ENCODE results near the gene SMAD4. TPM values are rescaled to one million over a fixed set of nuclear protein-coding genes. Genes with fewer than 3 reads are reported as not detected.

SMAD4 gene
- total RNA-seq, 4 donors from 2014 or later, result 113 to 168 (median 130) TPM

DNA sequence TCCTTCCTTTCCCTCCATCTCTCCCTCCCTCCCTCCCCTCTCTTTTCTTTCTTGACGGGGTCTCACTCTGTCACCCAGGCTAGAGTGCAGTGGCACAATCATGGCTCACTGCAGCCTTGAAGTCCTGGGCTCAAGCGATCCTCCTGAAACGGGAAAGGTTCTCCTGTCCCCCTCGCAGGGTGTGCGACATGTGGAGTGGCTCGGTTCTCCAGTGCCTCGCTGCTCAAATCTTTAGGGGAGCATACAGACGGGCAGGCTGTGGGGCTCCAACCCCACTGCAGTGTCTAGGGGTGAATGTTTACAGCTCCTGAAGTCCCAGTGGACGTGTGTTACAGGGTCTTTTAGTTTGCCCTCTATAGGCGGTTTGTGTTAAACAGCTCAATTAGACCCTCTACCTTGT lies 93.5 kb downstream of the SMAD4 start:
- WGBS, result 93% methylated on average over 10 of the region's 10 CpGs

DNA sequence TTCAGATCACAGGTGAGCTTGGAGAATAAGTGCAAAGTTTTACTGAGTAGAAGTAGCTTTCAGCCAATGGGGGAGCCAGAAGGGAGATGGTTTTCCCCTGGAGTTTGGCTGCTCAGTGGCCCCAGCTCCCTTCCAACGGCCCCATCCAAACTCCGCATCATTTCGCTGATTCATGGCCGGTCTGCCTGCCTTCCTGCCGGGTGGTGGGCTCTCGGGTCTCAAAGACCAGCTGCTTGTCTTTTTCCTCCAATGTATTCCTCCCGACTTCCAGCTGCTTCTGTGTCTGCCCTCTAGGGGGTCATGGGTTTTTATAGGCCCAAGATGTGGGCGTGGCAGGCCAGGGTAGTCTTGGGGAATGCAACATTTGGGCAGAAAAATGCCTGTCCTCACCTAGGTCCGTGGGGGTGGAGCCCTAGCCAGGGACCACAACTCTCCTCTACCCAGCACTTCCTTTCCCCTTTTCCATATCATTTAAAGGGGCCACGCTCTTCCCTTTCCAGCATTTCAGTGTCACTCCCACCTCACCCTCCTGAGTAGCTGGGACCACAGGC lies 94.0 kb downstream of the SMAD4 start:
- no peak overlapping the region for H3K27ac ChIP-seq (replicated peaks in 1 of 4)
- no peaks in the 10 kb centered on the region for H3K27me3 ChIP-seq
- intact Hi-C loops (cut with DNase I), result no loop called here
- WGBS, result 93% methylated on average over 8 of the region's 10 CpGs
- H3K4me3 ChIP-seq, result no peak overlapping the region
- TF ChIP-seq, protein P1, sequence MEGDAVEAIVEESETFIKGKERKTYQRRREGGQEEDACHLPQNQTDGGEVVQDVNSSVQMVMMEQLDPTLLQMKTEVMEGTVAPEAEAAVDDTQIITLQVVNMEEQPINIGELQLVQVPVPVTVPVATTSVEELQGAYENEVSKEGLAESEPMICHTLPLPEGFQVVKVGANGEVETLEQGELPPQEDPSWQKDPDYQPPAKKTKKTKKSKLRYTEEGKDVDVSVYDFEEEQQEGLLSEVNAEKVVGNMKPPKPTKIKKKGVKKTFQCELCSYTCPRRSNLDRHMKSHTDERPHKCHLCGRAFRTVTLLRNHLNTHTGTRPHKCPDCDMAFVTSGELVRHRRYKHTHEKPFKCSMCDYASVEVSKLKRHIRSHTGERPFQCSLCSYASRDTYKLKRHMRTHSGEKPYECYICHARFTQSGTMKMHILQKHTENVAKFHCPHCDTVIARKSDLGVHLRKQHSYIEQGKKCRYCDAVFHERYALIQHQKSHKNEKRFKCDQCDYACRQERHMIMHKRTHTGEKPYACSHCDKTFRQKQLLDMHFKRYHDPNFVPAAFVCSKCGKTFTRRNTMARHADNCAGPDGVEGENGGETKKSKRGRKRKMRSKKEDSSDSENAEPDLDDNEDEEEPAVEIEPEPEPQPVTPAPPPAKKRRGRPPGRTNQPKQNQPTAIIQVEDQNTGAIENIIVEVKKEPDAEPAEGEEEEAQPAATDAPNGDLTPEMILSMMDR (IDR thresholded peaks at IDR 0.05), result no peak
- TF ChIP-seq POLR2A (IDR thresholded peaks at IDR 0.05; ENCODE audit: low read depth) (no peak), EP300 (IDR thresholded peaks at IDR 0.05) (no peak), POLR2AphosphoS5 (IDR thresholded peaks at IDR 0.05) (no peak)
- no peaks in the 10 kb centered on the region for H3K36me3 ChIP-seq
- DNase-seq (ENCODE audit: extremely low spot score), result peak; percentile 64
- H3K4me1 ChIP-seq, result no peaks in the 10 kb centered on the region
- no peaks in the 10 kb centered on the region for H3K9me3 ChIP-seq

More for the DNA sequence above, 93.5 kb downstream of the SMAD4 start:
- no peaks in the 10 kb centered on the region for H3K36me3 ChIP-seq
- intact Hi-C loops (cut with DNase I), result no loop called here
- H3K27me3 ChIP-seq, result no peaks in the 10 kb centered on the region
- no peak overlapping the region for H3K4me3 ChIP-seq
- TF ChIP-seq EP300 (IDR thresholded peaks at IDR 0.05), result no peak
- TF ChIP-seq, protein P1 (IDR thresholded peaks at IDR 0.05), result no peak
- TF ChIP-seq POLR2A (IDR thresholded peaks at IDR 0.05; ENCODE audit: low read depth), result no peak
- no peak for TF ChIP-seq POLR2AphosphoS5 (IDR thresholded peaks at IDR 0.05)
- H3K27ac ChIP-seq (replicated peaks in 1 of 4), result no peak overlapping the region
- no peaks in the 10 kb centered on the region for H3K9me3 ChIP-seq
- H3K4me1 ChIP-seq, result no peaks in the 10 kb centered on the region
- DNase-seq (ENCODE audit: extremely low spot score), result no peak

DNA sequence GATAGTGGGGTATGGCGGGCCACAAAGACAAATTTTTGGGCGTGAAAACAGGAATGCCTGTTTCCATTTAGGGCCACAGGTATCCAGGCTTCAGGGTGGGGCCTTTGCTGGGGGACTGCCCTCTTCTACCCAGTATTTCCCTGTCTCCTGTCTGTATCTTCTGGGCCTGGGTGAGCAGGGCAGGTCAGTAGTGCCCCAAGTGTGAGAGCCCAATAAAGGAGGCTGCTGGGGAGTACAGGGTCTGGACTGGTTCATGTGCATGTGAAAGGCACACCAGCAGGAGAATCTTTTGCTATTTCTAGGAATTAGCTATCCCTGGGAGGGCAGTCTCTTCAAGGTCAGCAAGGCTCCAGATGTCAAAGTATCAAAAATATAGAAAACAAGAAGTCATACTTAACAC lies 96.0 kb downstream of the SMAD4 start:
- intact Hi-C loops (cut with DNase I), result no loop called here
- H3K27ac ChIP-seq (replicated peaks in 1 of 4), result no peak overlapping the region
- no peaks in the 10 kb centered on the region for H3K9me3 ChIP-seq
- H3K4me1 ChIP-seq, result no peaks in the 10 kb centered on the region
- H3K4me3 ChIP-seq, result no peak overlapping the region
- TF ChIP-seq EP300 (IDR thresholded peaks at IDR 0.05), result no peak
- TF ChIP-seq POLR2AphosphoS5 (IDR thresholded peaks at IDR 0.05), result no peak
- TF ChIP-seq, protein P1 (IDR thresholded peaks at IDR 0.05), result no peak
- no peak for TF ChIP-seq POLR2A (IDR thresholded peaks at IDR 0.05; ENCODE audit: low read depth)
- DNase-seq (ENCODE audit: extremely low spot score), result peak; percentile 53
- no peaks in the 10 kb centered on the region for H3K36me3 ChIP-seq
- WGBS, result 95% methylated on average over 2 of the region's 2 CpGs
- H3K27me3 ChIP-seq, result no peaks in the 10 kb centered on the region

DNA sequence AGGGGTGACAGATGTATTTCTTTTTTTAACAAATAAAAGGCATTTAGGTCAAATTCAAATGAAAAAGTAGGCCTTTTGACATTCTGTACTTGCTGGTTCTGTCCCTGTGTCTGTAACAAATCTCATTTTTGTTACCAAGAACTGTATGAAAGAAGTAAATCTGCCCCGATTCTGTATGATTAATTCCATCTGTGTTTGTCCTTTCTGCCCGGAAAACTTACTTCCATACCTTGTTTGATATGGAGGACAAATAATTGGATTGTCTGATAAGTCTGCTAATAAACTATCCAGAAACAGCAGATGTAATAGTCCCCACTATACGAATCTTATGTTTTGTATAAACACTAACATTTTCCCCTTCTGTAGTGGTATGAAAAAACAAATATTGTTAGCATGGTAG lies 97.7 kb downstream of the SMAD4 start:
- 73% methylated on average over 3 of the region's 3 CpGs for WGBS

More for the DNA sequence above, 97.7 kb downstream of the SMAD4 start:
- Histone ChIP-seq H3K27ac (replicated peaks in 1 of 4) (no peak overlapping the region), H3K4me3 (no peak overlapping the region), H3K4me1 (no peaks in the 10 kb centered on the region), H3K36me3 (no peaks in the 10 kb centered on the region), H3K27me3 (no peaks in the 10 kb centered on the region), H3K9me3 (no peaks in the 10 kb centered on the region)
- intact Hi-C loops (cut with DNase I), result no loop called here
- TF ChIP-seq POLR2A (IDR thresholded peaks at IDR 0.05; ENCODE audit: low read depth), result no peak
- no peak for TF ChIP-seq EP300 (IDR thresholded peaks at IDR 0.05)
- TF ChIP-seq POLR2AphosphoS5 (IDR thresholded peaks at IDR 0.05), result no peak
- TF ChIP-seq, protein P1 (IDR thresholded peaks at IDR 0.05), result no peak
- DNase-seq (ENCODE audit: extremely low spot score), result no peak

All from esophagus muscularis mucosa (tissue), 4 donors.